GM18951 (cell line): ENCODE data around the gene ANKS1B.
"Not testable (repeated sequence)": the region's sequence is repeated elsewhere in the genome, so short reads cannot be mapped to it uniquely, and the experiment has no call there.

Experiments used
- POLR2A ChIP-seq: IDR thresholded peaks from 4 replicates; pipeline ENCODE4 v1.6.1; 2011; ENCODE audit warnings: mild to moderate bottlenecking; ENCODE audit not compliant: insufficient read length, insufficient read depth; ENCODE audit errors: extremely low read depth
- in situ Hi-C: fragments of 300-500 bp; cut with MboI; formaldehyde crosslinking; loops from one replicate; pipeline ENCODE4 v1.12.0; 2022; ENCODE audit warnings: low sequenced_read_pairs, mixed read lengths, inconsistent platforms; ENCODE audit not compliant: unreplicated experiment

ANKS1B gene

GRCh38 chr12:98864363-98864762 is 1120.4 kb downstream of the ANKS1B start:
- in situ Hi-C loops: no loop called here
- TF ChIP-seq POLR2A: no peak

DNA sequence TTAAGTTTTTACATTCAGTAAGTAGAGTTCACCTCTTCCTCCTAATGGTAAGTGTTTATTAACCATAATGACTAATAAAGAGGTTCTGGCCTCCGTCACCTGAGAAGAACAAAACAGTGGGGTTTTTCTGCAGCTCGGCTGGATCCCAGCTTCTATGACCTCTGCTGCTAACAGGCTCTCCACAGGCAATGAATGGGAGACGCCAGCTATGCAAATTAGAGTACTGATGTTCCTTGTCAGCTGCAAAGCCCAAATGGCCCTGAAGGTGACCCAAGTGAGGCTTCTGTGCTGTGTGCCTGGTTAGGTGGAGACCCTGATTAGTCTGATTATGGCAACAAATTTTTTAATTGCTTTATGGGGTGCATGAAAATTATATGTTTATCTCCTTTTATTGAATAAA is 1121.6 kb downstream of the ANKS1B start:
- TF ChIP-seq POLR2A: no peak
- in situ Hi-C loops: no loop called here

GRCh38 chr12:98861251-98861650 is 1123.5 kb downstream of the ANKS1B start:
- in situ Hi-C loops: no loop called here

DNA sequence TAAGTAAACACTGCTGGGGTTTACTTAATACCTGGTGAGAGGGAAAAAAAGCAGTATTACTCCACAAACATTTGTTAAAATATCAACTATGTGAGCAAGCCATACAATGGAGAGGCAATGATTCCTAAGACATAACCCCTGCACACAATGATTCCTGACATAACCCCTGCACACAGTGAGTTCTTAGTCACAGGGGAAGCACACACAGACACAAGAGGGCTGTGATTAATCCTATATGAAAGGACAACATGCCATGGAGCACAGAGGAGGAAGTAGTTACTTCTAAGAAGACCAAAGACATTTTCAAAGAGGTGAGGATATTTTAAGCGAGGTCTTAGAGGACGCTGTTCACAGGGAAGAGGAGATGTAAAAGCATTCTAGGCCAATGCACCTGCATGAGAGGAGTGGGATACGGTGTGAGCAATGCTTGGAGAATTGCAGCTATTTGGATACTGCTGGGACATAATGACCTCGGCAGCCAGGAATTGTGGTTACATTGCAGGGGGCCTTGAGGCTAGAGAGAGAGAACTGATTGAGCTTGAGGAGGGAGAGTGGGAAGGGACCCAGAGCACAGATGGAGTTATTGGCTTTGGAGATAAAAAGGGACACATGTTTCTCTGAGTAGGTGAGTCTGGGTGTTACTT is 1127.7 kb downstream of the ANKS1B start:
- in situ Hi-C loops: no loop called here
- no peak for TF ChIP-seq POLR2A

More at GRCh38 chr12:98861251-98861650, 1123.5 kb downstream of the ANKS1B start:
- TF ChIP-seq POLR2A: no peak

DNA sequence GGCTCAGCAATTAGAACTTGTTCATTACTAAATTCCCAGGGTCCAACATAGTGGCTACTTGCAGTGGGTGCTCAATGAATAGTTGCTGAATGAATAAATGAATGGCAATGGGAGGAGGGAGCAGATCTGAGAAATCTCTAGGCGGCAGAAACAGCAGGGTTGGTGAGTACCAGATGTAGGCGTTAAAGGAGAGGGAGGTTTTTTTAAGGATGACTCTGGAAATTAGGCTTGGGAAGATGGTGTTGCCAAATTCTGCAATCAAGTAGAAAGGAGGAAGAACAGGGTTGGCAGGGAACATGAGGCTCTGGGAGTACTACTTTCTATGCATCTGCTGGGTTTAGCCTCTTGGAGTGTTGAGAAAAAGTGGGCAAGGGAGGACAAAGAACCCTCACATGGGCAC is 1132.6 kb downstream of the ANKS1B start:
- TF ChIP-seq POLR2A: no peak
- in situ Hi-C loops: no loop called here

GRCh38 chr12:98847242-98847641 is 1137.5 kb downstream of the ANKS1B start:
- in situ Hi-C loops: no loop called here
- TF ChIP-seq POLR2A: no peak

DNA sequence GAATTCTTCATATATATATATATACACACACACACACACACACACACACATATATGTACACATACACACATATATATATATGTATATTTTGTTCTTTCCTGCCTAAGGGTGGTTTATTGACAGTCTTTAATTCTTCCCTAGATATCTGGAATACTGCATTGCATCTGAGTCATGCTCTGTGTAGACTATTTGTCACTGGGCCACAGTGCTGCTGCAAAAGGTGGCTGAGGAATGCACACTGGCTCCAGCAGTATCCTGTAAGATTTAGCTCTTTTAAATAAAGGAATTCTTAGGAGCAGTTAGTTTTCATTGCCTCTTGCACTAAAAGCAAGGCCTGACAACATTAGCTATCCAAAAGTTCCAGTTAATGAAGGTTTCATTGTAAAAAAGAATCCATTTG is 1138.8 kb downstream of the ANKS1B start:
- TF ChIP-seq POLR2A: no peak
- in situ Hi-C loops: no loop called here

GRCh38 chr12:98840325-98840724 is 1144.4 kb downstream of the ANKS1B start:
- in situ Hi-C loops: no loop called here
- TF ChIP-seq POLR2A: no peak

GRCh38 chr12:98838231-98838647 is 1146.5 kb downstream of the ANKS1B start:
- in situ Hi-C loops: no loop called here
- TF ChIP-seq POLR2A: no peak

DNA sequence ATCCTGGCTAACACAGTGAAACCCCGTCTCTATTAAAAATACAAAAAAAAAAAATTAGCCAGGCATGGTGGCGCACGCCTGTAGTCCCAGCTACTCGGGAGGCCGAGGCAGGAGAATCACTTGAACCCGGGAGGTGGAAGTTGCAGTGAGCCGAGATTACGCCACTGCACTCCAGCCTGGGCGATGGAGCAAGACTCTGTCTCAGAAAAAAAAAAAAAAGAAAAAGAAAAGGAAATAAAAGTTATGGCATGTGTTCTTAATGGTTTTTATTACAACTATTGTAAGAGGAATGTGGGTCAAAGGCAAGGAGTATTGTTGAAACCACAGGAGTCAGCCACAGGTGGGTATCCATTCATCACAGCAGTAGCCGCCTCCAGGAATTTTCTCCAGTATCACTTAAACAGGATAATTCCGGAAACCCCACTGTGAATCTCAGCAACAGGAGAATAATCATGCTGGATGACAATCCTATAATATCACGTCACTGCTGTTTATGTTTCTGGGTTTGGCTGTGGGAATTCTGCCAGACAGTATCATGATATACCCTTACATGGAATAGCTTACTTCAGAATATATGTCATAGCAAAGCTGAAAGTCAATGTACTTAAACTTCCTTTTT is 1147.5 kb downstream of the ANKS1B start:
- in situ Hi-C loops: not testable (repeated sequence)

DNA sequence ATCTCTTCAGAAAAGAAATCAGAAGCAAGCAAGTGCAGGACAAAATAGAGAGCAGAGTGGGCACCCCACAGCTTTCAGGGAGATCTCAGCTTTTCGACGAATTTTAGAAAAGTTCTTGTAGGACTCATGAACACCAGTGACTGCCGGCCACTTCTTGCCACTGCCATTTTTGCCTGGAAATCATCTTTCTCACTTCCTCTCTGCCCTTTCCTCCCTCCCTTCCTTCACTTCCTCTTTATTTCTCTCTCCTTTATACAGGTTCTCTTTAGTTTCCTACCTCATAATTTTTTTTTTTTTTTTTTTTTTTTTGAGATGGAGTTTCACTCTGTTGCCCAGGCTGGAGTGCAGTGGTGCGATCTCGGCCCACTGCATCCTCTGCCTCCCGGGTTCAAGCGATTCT is 1154.1 kb downstream of the ANKS1B start:
- no peak for TF ChIP-seq POLR2A
- in situ Hi-C loops: no loop called here

- no peak for TF ChIP-seq POLR2A
- in situ Hi-C loops: no loop called here
Measured at GRCh38 chr12:98828802-98829600, 1155.7 kb downstream of the ANKS1B start.

- TF ChIP-seq POLR2A: no peak
- in situ Hi-C loops: no loop called here
Measured at GRCh38 chr12:98823012-98823411, 1161.7 kb downstream of the ANKS1B start.

DNA sequence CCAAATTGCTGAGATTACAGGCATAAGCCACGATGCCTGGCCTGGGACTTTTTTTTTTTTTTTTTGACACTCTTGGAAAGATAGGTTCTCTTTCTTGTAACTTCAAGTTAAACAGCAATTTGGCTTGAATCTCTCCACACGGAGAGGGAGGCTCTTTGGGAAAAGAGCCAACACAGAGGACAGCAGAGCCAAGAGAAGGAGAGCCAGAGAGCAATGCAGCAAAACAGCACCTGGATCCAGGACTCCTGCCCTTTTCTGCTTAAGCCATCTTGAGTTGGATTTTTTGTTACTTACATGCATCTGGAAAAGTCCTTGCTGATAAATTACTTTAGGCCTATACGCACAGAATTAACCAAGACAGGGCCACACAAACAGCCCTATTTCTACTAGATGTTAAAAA is 1162.9 kb downstream of the ANKS1B start:
- TF ChIP-seq POLR2A: no peak
- in situ Hi-C loops: no loop called here
